GM23248 (cell line): ENCODE measurements around the gene MAN1A1. TPM values are rescaled to one million over a fixed set of nuclear protein-coding genes. Genes with fewer than 3 reads are reported as not detected.
A peak's percentile ranks its signal among the peaks of the same experiment; 100 is the strongest.

Experiments
- DNase-seq: peaks from one replicate; pipeline ENCODE4 v3.0.0-alpha.2; 2015
- H2AFZ ChIP-seq: fragments of 200-600 bp; sonication (generic); 2 replicates; pipeline ENCODE4 v1.6.1; 2016; ENCODE audit warnings: antibody characterized with exemption
- H3F3A ChIP-seq: fragments of 200-600 bp; sonication (generic); 2 replicates; pipeline ENCODE4 v1.6.1; 2016; ENCODE audit warnings: mild to moderate bottlenecking, antibody characterized with exemption, mixed run types; ENCODE audit not compliant: insufficient read depth
- H3K27ac ChIP-seq: fragments of 200-600 bp; sonication (generic); 2 replicates; pipeline ENCODE4 v1.5.1; 2016; ENCODE audit warnings: mild to moderate bottlenecking
- H3K27me3 ChIP-seq: fragments of 200-600 bp; sonication (generic); replicated peaks from 2 replicates; pipeline ENCODE4 v1.6.1; 2016; ENCODE audit warnings: mild to moderate bottlenecking; ENCODE audit not compliant: insufficient read depth
- H3K36me3 ChIP-seq: fragments of 200-600 bp; sonication (generic); 2 replicates; pipeline ENCODE4 v1.6.1; 2016; ENCODE audit warnings: low read depth, mild to moderate bottlenecking
- H3K4me1 ChIP-seq: fragments of 200-600 bp; sonication (generic); 2 replicates; pipeline ENCODE4 v1.6.1; 2016; ENCODE audit warnings: mild to moderate bottlenecking; ENCODE audit not compliant: insufficient read depth
- H3K4me2 ChIP-seq: fragments of 200-600 bp; sonication (generic); one replicate; pipeline ENCODE4 v1.6.1; 2016; ENCODE audit warnings: mild to moderate bottlenecking; ENCODE audit not compliant: unreplicated experiment
- H3K4me3 ChIP-seq: fragments of 200-600 bp; sonication (generic); 2 replicates; pipeline ENCODE4 v1.5.1; 2016; ENCODE audit warnings: mild to moderate bottlenecking
- H3K79me2 ChIP-seq: fragments of 200-600 bp; sonication (generic); 2 replicates; pipeline ENCODE4 v1.6.1; 2016; ENCODE audit warnings: mild to moderate bottlenecking; ENCODE audit not compliant: insufficient read depth
- H3K9ac ChIP-seq: fragments of 200-600 bp; sonication (generic); 2 replicates; pipeline ENCODE4 v1.6.1; 2016; ENCODE audit warnings: mild to moderate bottlenecking
- H3K9me2 ChIP-seq: fragments of 200-600 bp; sonication (generic); 2 replicates; pipeline ENCODE4 v1.6.1; 2016; ENCODE audit warnings: mixed run types, mild to moderate bottlenecking, moderate library complexity; ENCODE audit not compliant: insufficient read depth
- H3K9me3 ChIP-seq: fragments of 200-600 bp; sonication (generic); one replicate; pipeline ENCODE4 v1.6.1; 2017; ENCODE audit warnings: low read depth
- H4K20me1 ChIP-seq: fragments of 200-600 bp; sonication (generic); 2 replicates; pipeline ENCODE4 v1.6.0; 2016; ENCODE audit not compliant: insufficient read depth
- EZH2 ChIP-seq: fragments of 200-600 bp; sonication (generic); IDR thresholded peaks from 2 replicates; pipeline ENCODE4 v1.6.1; 2018; ENCODE audit warnings: antibody characterized with exemption, mild to moderate bottlenecking; ENCODE audit not compliant: insufficient read depth, poor library complexity, severe bottlenecking
- EZH2phosphoT487 ChIP-seq: fragments of 200-600 bp; sonication (generic); IDR thresholded peaks from 2 replicates; pipeline ENCODE4 v1.6.1; 2018; ENCODE audit warnings: antibody characterized with exemption, moderate library complexity, mild to moderate bottlenecking, low read depth; ENCODE audit not compliant: insufficient read depth
- WGBS, 2 experiments: methylation state at CpG; one replicate each; pipeline ENCODE4 v1.1.6; 2015 to 2017; ENCODE audit warnings: low lambda C conversion rate in 2 of 2, low coverage in 1 of 2; ENCODE audit errors: missing lambda C conversion rate in 2 of 2; 5-methylcytosine and 5-hydroxymethylcytosine counted together
- in situ Hi-C: fragments of 300-500 bp; cut with MboI; formaldehyde crosslinking; loops from 2 replicates; pipeline ENCODE4 v1.15.0; 2020
- polyA plus RNA-seq: library from polyadenylated mRNA; unstranded; fragments of >200 nt; fragmentation: Nextera tagmentation; extraction: Ambion mirVana; gene quantifications from 2 replicates; pipeline ENCODE4 v1.2.1, GENCODE V29; 2016
- total RNA-seq: library from RNA; depleted of rRNA; stranded (reverse); fragments of >200 nt; shearing (Covaris generic); gene quantifications from 2 replicates; pipeline ENCODE4 v1.2.3, GENCODE V29; 2014

Gene MAN1A1
- total and polyA plus RNA-seq, 2 experiments from 2014 or later, result 9.8 to 33.4 TPM

GRCh38 chr6:119132261-119132981, 217.1 kb downstream of the MAN1A1 start:
- no peaks in the 10 kb centered on the region for H3F3A ChIP-seq
- H3K27ac ChIP-seq, result no peak overlapping the region
- H4K20me1 ChIP-seq, result no peaks in the 10 kb centered on the region
- H2AFZ ChIP-seq, result no peak overlapping the region
- in situ Hi-C loops, result no loop called here
- H3K9me3 ChIP-seq, result no peaks in the 10 kb centered on the region
- H3K4me3 ChIP-seq, result no peak overlapping the region
- no peaks in the 10 kb centered on the region for H3K79me2 ChIP-seq
- DNase-seq, result peak; percentile 30
- no peak overlapping the region for H3K9ac ChIP-seq
- no peak for TF ChIP-seq EZH2
- no peak for TF ChIP-seq EZH2phosphoT487
- 49 to 52% methylated on average over 6 of the region's 6 CpGs for WGBS, 2 experiments
- no peaks in the 10 kb centered on the region for H3K9me2 ChIP-seq
- peaks cover 17% of the 10 kb centered on the region for H3K4me1 ChIP-seq
- no peaks in the 10 kb centered on the region for H3K36me3 ChIP-seq
- H3K27me3 ChIP-seq, result no peaks in the 10 kb centered on the region
- H3K4me2 ChIP-seq, result no peak overlapping the region

GRCh38 chr6:119129968-119130484, 219.5 kb downstream of the MAN1A1 start:
- H3K4me1 ChIP-seq, result peaks cover 13% of the 10 kb centered on the region
- H3K4me2 ChIP-seq, result peak overlapping the region; percentile 24
- no peaks in the 10 kb centered on the region for H4K20me1 ChIP-seq
- no peaks in the 10 kb centered on the region for H3K9me2 ChIP-seq
- peak overlapping the region; percentile 67 for H3K9ac ChIP-seq
- no peaks in the 10 kb centered on the region for H3K9me3 ChIP-seq
- WGBS, 2 experiments, result 23% methylated on average over 2 of the region's 2 CpGs
- peak; percentile 68 for DNase-seq
- peak overlapping the region; percentile 73 for H3K27ac ChIP-seq
- no peaks in the 10 kb centered on the region for H3K27me3 ChIP-seq
- H2AFZ ChIP-seq, result no peak overlapping the region; the same call in 1 of the 2 replicates
- in situ Hi-C loops, result no loop called here
- no peak overlapping the region for H3K4me3 ChIP-seq
- TF ChIP-seq EZH2 (no peak), EZH2phosphoT487 (no peak)
- no peaks in the 10 kb centered on the region for H3K79me2 ChIP-seq
- H3F3A ChIP-seq, result no peaks in the 10 kb centered on the region
- no peaks in the 10 kb centered on the region for H3K36me3 ChIP-seq

- Histone ChIP-seq H3K4me3 (no peak overlapping the region), H3K9me2 (no peaks in the 10 kb centered on the region), H3K79me2 (no peaks in the 10 kb centered on the region), H3K27ac (peak overlapping the region; percentile 73), H3K27me3 (no peaks in the 10 kb centered on the region), H3K4me2 (peak overlapping the region; percentile 24), H3F3A (no peaks in the 10 kb centered on the region), H3K36me3 (no peaks in the 10 kb centered on the region), H3K4me1 (peaks cover 13% of the 10 kb centered on the region), H3K9ac (peak overlapping the region; percentile 67), H2AFZ (no peak overlapping the region), H3K9me3 (no peaks in the 10 kb centered on the region), H4K20me1 (no peaks in the 10 kb centered on the region)
- TF ChIP-seq EZH2 (no peak), EZH2phosphoT487 (no peak)
- peak; percentile 69 for DNase-seq
- in situ Hi-C loops, result no loop called here
- WGBS, 2 experiments, result 23 to 24% methylated on average over 4 of the region's 4 CpGs
Measured at GRCh38 chr6:119129148-119129967, 220.2 kb downstream of the MAN1A1 start.

- 47 to 50% methylated on average over 2 of the region's 2 CpGs for whole genome bisulfite sequencing, 2 experiments
- Histone ChIP-seq H3K27me3 (no peaks in the 10 kb centered on the region), H2AFZ (no peak overlapping the region), H3F3A (no peaks in the 10 kb centered on the region), H3K4me1 (peaks cover 13% of the 10 kb centered on the region), H3K79me2 (no peaks in the 10 kb centered on the region), H4K20me1 (no peaks in the 10 kb centered on the region), H3K9me3 (no peaks in the 10 kb centered on the region), H3K9me2 (no peaks in the 10 kb centered on the region), H3K4me3 (no peak overlapping the region), H3K27ac (no peak overlapping the region), H3K9ac (no peak overlapping the region), H3K36me3 (no peaks in the 10 kb centered on the region), H3K4me2 (no peak overlapping the region)
- no peak for TF ChIP-seq EZH2phosphoT487
- TF ChIP-seq EZH2, result no peak
- in situ Hi-C loops, result no loop called here
- DNase-seq, result no peak
Measured at GRCh38 chr6:119128252-119128912, 221.2 kb downstream of the MAN1A1 start.
